ENCODE data around the gene SAMD4B. TPM values are rescaled to one million over a fixed set of nuclear protein-coding genes. Genes with fewer than 3 reads are reported as not detected.

The SAMD4B gene
- total RNA-seq, 2 experiments from 2014 or later: 65.0 to 66.9 TPM

DNA sequence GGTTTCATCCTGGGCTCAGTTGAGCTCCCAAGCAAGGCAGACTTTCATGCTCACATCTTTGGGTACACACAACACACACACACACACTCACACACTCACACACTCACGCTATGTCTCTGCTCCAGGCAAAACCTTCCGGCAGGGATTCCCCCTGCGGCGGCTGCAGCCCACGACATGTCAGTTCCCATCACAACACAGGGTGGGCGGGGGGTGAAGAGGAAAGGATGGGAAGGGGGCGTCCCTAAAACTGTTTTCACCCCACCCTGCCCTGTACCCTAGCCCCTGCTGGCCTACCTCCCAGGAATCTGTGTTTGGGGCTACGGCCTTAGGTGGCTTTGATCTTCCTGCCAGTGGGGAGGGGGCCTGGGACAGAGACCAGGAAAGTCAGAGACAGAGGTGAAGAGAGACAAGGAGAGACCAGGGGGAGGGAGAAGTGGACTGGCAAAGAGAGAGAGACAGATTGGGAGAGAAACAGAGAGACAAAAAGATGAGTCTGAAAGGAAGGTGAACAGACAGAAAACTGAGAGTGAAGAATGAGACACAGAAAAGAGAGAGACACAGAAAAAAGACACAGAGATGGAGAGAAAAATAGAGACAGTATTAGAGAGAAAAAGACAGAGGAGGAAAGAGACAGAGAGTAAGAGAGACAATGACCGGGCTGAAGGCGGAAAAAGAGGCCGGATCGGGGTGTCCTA, 25.4 kb upstream of the SAMD4B start:
- H3K4me3 ChIP-seq (ENCODE audit: low read length): no peak overlapping the region
- POLR2A ChIA-PET: no interaction called here
- Mint-ChIP-seq H3K9me3 (no peaks in the 10 kb centered on the region), H3K27me3 (no peaks in the 10 kb centered on the region), H3K4me1 (ENCODE audit: low read depth) (peaks cover 35% of the 10 kb centered on the region), H3K27ac (no peak overlapping the region), H3K36me3 (ENCODE audit: low read depth) (peaks cover 45% of the 10 kb centered on the region), H3K4me3 (no peak overlapping the region)
- no peaks in the 10 kb centered on the region for H3K9me3 ChIP-seq (ENCODE audit: control insufficient read depth in 1 of 2, insufficient read depth in 1 of 2, low read length in 2 of 2)
- H3K4me1 ChIP-seq (ENCODE audit: insufficient read depth, low read length): peaks cover 18% of the 10 kb centered on the region
- TF ChIP-seq CTCF (IDR thresholded peaks at IDR 0.05): peak; percentile 14
- H3K36me3 ChIP-seq (ENCODE audit: insufficient read depth, low read length): peaks cover 31% of the 10 kb centered on the region
- H3K27ac ChIP-seq (ENCODE audit: low read depth in 1 of 2, low read length in 2 of 2): no peak overlapping the region
- no peak for DNase-seq
- CTCF ChIA-PET: no interaction called here
- intact Hi-C loops (cut with DNase I, micrococcal nuclease): no loop called here
- H3K27me3 ChIP-seq (ENCODE audit: control insufficient read depth in 1 of 2, insufficient read depth in 2 of 2, low read length in 2 of 2): no peaks in the 10 kb centered on the region
- ATAC-seq (ENCODE audit: poor library complexity): no peak

GRCh38 chr19:39317476-39317875, 24.7 kb upstream of the SAMD4B start:
- TF ChIP-seq CTCF (IDR thresholded peaks at IDR 0.05): no peak
- Histone ChIP-seq H3K27me3 (ENCODE audit: control insufficient read depth in 1 of 2, insufficient read depth in 2 of 2, low read length in 2 of 2) (no peaks in the 10 kb centered on the region), H3K9me3 (ENCODE audit: control insufficient read depth in 1 of 2, insufficient read depth in 1 of 2, low read length in 2 of 2) (no peaks in the 10 kb centered on the region), H3K4me3 (ENCODE audit: low read length) (no peak overlapping the region), H3K4me1 (ENCODE audit: insufficient read depth, low read length) (peaks cover 18% of the 10 kb centered on the region), H3K27ac (ENCODE audit: low read depth in 1 of 2, low read length in 2 of 2) (no peak overlapping the region), H3K36me3 (ENCODE audit: insufficient read depth, low read length) (peaks cover 27% of the 10 kb centered on the region)
- Mint-ChIP-seq H3K27me3 (no peaks in the 10 kb centered on the region), H3K9me3 (no peaks in the 10 kb centered on the region), H3K4me1 (ENCODE audit: low read depth) (peaks cover 36% of the 10 kb centered on the region), H3K4me3 (no peak overlapping the region), H3K27ac (peak overlapping the region; percentile 55), H3K36me3 (ENCODE audit: low read depth) (peaks cover 40% of the 10 kb centered on the region)
- POLR2A ChIA-PET: no interaction called here
- intact Hi-C loops (cut with DNase I, micrococcal nuclease): no loop called here
- CTCF ChIA-PET: no interaction called here
- no peak for ATAC-seq (ENCODE audit: poor library complexity)
- no peak for DNase-seq

DNA sequence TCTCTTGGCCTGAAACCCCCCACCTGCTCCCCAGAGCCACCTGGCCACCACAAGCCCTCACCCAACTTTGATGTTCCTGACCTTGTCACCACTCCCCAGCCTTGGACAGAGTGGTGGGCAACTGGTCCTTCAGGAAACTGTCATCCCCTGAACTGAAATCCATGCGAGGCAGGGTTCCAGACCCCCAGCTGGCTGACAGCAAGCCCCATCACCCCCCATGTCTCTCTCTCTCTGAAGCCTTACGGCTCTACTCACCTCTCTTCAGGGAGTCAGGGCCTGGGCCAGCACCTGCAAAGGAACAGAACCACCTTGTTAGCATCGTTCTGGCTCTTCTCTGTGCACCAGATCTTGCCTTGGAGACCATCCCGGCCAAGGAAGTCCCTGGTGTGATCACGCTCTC, 24.1 kb upstream of the SAMD4B start:
- CTCF ChIA-PET: no interaction called here

More for the DNA sequence above, 24.1 kb upstream of the SAMD4B start:
- POLR2A ChIA-PET: no interaction called here
- Histone ChIP-seq H3K9me3 (ENCODE audit: control insufficient read depth in 1 of 2, insufficient read depth in 1 of 2, low read length in 2 of 2) (no peaks in the 10 kb centered on the region), H3K36me3 (ENCODE audit: insufficient read depth, low read length) (peaks cover 21% of the 10 kb centered on the region), H3K4me3 (ENCODE audit: low read length) (no peak overlapping the region), H3K27me3 (ENCODE audit: control insufficient read depth in 1 of 2, insufficient read depth in 2 of 2, low read length in 2 of 2) (no peaks in the 10 kb centered on the region), H3K27ac (ENCODE audit: low read depth in 1 of 2, low read length in 2 of 2) (no peak overlapping the region), H3K4me1 (ENCODE audit: insufficient read depth, low read length) (peaks cover 18% of the 10 kb centered on the region)
- peak overlapping the region; percentile 36 for H3K4me3 Mint-ChIP-seq
- H3K27ac Mint-ChIP-seq: peak overlapping the region; percentile 55
- ATAC-seq (ENCODE audit: poor library complexity): no peak
- DNase-seq: no peak
- no peaks in the 10 kb centered on the region for H3K27me3 Mint-ChIP-seq
- no peaks in the 10 kb centered on the region for H3K9me3 Mint-ChIP-seq
- peaks cover 35% of the 10 kb centered on the region for H3K36me3 Mint-ChIP-seq (ENCODE audit: low read depth)
- intact Hi-C loops (cut with DNase I, micrococcal nuclease): no loop called here
- H3K4me1 Mint-ChIP-seq (ENCODE audit: low read depth): peaks cover 38% of the 10 kb centered on the region
- no peak for TF ChIP-seq CTCF (IDR thresholded peaks at IDR 0.05)
